Activated T-helper 1 cell treated with anti-CD3 and anti-CD28 coated beads, Interleukin-2, amount 50 U/mL, for 16 hours (primary cell): ENCODE data around the gene DTX3L.
"Not testable (repeated sequence)": the region's sequence is repeated elsewhere in the genome, so short reads cannot be mapped to it uniquely, and the experiment has no call there.

Experiments used
- DNase-seq, 2 donors: peaks; one replicate each; pipeline ENCODE4 v3.0.0-alpha.2; 2020; ENCODE audit warnings: low read depth in 1 of 2, low spot score in 1 of 2

Gene DTX3L

GRCh38 chr3:122560680-122561079, 3.5 kb upstream of the DTX3L start:
- peak in 1 of 2 donors; percentile 25 for DNase-seq

- no peak for DNase-seq
These were observed 1.0 kb upstream of the DTX3L start for GRCh38 chr3:122562923-122563716.

- DNase-seq, result no peak
These were observed 467 bp upstream of the DTX3L start for GRCh38 chr3:122563717-122564025.

GRCh38 chr3:122568131-122568530, 4.0 kb downstream of the DTX3L start:
- not testable (repeated sequence) for DNase-seq

GRCh38 chr3:122568755-122569154, 4.6 kb downstream of the DTX3L start:
- no peak for DNase-seq

- no peak for DNase-seq
These were observed 8.8 kb downstream of the DTX3L start for GRCh38 chr3:122572940-122573412.

GRCh38 chr3:122576174-122576940, 12.2 kb downstream of the DTX3L start:
- DNase-seq, result peak in 1 of 2 donors; percentile 10

GRCh38 chr3:122577409-122578031, 13.4 kb downstream of the DTX3L start, which contains the start of gene PARP15:
Gene PARP15 (plus strand): TSS chr3:122577650. CDS start chr3:122577668, 18 bp downstream.
- DNase-seq, result peak; percentile 8 to 25

GRCh38 chr3:122578069-122578740, 14.1 kb downstream of the DTX3L start:
- no peak for DNase-seq

- DNase-seq, result no peak
These were observed 16.3 kb downstream of the DTX3L start for GRCh38 chr3:122580470-122580869.

- DNase-seq, result no peak
These were observed 17.5 kb downstream of the DTX3L start for GRCh38 chr3:122581622-122582021.

- DNase-seq, result no peak
These were observed 18.3 kb downstream of the DTX3L start for GRCh38 chr3:122582390-122582789.

GRCh38 chr3:122586098-122586497, 22.0 kb downstream of the DTX3L start:
- no peak for DNase-seq

GRCh38 chr3:122586773-122587485, 22.8 kb downstream of the DTX3L start:
- DNase-seq, result no peak

GRCh38 chr3:122587572-122587971, 23.4 kb downstream of the DTX3L start:
- no peak for DNase-seq

- no peak for DNase-seq
These were observed 25.2 kb downstream of the DTX3L start for GRCh38 chr3:122589297-122589696.

GRCh38 chr3:122590610-122591009, 26.5 kb downstream of the DTX3L start:
- DNase-seq, result no peak

- no peak for DNase-seq
These were observed 29.9 kb downstream of the DTX3L start for GRCh38 chr3:122594025-122594424.

GRCh38 chr3:122598151-122598550, 34.0 kb downstream of the DTX3L start:
- DNase-seq, result no peak

- no peak for DNase-seq
These were observed 34.4 kb downstream of the DTX3L start for GRCh38 chr3:122598556-122598955.
